Fibroblast of mammary gland (primary cell): Measurements from ENCODE around the gene CLCN1.

Experiments
- DNase-seq: peaks from one replicate; pipeline ENCODE4 v3.0.0-alpha.2; 2010; ENCODE audit warnings: low read depth
- H3K4me3 ChIP-seq: 2 replicates; pipeline ENCODE4 v1.5.1; 2011; ENCODE audit warnings: low read depth, mild to moderate bottlenecking, low read length, moderate library complexity; ENCODE audit not compliant: control insufficient read depth
- CTCF ChIP-seq: conservative IDR thresholded peaks from 2 replicates; pipeline ENCODE4 v1.5.1; 2011; ENCODE audit warnings: low read depth, low read length, inconsistent platforms; ENCODE audit not compliant: control insufficient read depth, insufficient read depth

CLCN1 gene

GRCh38 chr7:143325240-143325639 lies 9.3 kb downstream of the CLCN1 start:
- TF ChIP-seq CTCF: no peak
- peak; percentile 22 for DNase-seq
- H3K4me3 ChIP-seq: no peak overlapping the region

- TF ChIP-seq CTCF: no peak
- DNase-seq: no peak
- no peak overlapping the region for H3K4me3 ChIP-seq
These were observed 12.0 kb downstream of the CLCN1 start for GRCh38 chr7:143327903-143328302.

- no peak for TF ChIP-seq CTCF
- H3K4me3 ChIP-seq: no peak overlapping the region
- no peak for DNase-seq
These were observed 13.7 kb downstream of the CLCN1 start for GRCh38 chr7:143329471-143330170.

GRCh38 chr7:143331179-143331801 lies 15.4 kb downstream of the CLCN1 start:
- DNase-seq: peak; percentile 97
- TF ChIP-seq CTCF: no peak
- H3K4me3 ChIP-seq: no peak overlapping the region

GRCh38 chr7:143334244-143334643 lies 18.3 kb downstream of the CLCN1 start:
- no peak for TF ChIP-seq CTCF
- no peak for DNase-seq

GRCh38 chr7:143337216-143337615 lies 21.3 kb downstream of the CLCN1 start:
- no peak for DNase-seq
- no peak for TF ChIP-seq CTCF
- H3K4me3 ChIP-seq: no peak overlapping the region

More at GRCh38 chr7:143334244-143334643, 18.3 kb downstream of the CLCN1 start:
- H3K4me3 ChIP-seq: no peak overlapping the region
